ENCODE data around the gene ACSL3. TPM values are rescaled to one million over a fixed set of nuclear protein-coding genes. Genes with fewer than 3 reads are reported as not detected.

The ACSL3 gene
- total RNA-seq, 1 experiment from 2014 or later: 181 TPM

- H3K9me3 ChIP-seq: no peaks in the 10 kb centered on the region
- intact Hi-C loops (cut with micrococcal nuclease; ENCODE audit: unreplicated experiment): no loop called here
- no peaks in the 10 kb centered on the region for H3K36me3 ChIP-seq (ENCODE audit: control insufficient read depth, insufficient read depth, low read length)
- Mint-ChIP-seq H3K4me3 (ENCODE audit: unreplicated experiment) (no peak overlapping the region), H3K36me3 (ENCODE audit: insufficient read depth, unreplicated experiment) (peaks cover 51% of the 10 kb centered on the region), H3K4me1 (ENCODE audit: low read depth, unreplicated experiment) (peaks cover 16% of the 10 kb centered on the region), H3K27ac (ENCODE audit: unreplicated experiment) (no peak overlapping the region), H3K27me3 (ENCODE audit: insufficient read depth, unreplicated experiment) (no peaks in the 10 kb centered on the region), H3K9me3 (ENCODE audit: unreplicated experiment) (no peaks in the 10 kb centered on the region)
- H3K4me3 ChIP-seq (ENCODE audit: low read depth, low read length): no peak overlapping the region
- CTCF ChIA-PET: no interaction called here
- TF ChIP-seq CTCF (IDR thresholded peaks at IDR 0.05; ENCODE audit: insufficient read depth in 1 of 2, low read depth in 1 of 2, low read length in 1 of 2, severe bottlenecking in 1 of 2, unreplicated experiment in 1 of 2): no peak
- no TSS peak for BruUV-seq (replicated peaks)
- no peak for DNase-seq
- H3K4me1 ChIP-seq: peaks cover 18% of the 10 kb centered on the region
- H3K27me3 ChIP-seq (replicated peaks; ENCODE audit: control insufficient read depth, insufficient read depth, low read length): no peaks in the 10 kb centered on the region
- POLR2A ChIA-PET: no interaction called here
These were observed 86.0 kb downstream of the ACSL3 start for GRCh38 chr2:222946700-222947287.

GRCh38 chr2:222949073-222949472 lies 88.2 kb downstream of the ACSL3 start:
- intact Hi-C loops (cut with micrococcal nuclease; ENCODE audit: unreplicated experiment): no loop called here
- Histone ChIP-seq H3K9me3 (no peaks in the 10 kb centered on the region), H3K36me3 (ENCODE audit: control insufficient read depth, insufficient read depth, low read length) (no peaks in the 10 kb centered on the region), H3K27me3 (replicated peaks; ENCODE audit: control insufficient read depth, insufficient read depth, low read length) (no peaks in the 10 kb centered on the region), H3K4me3 (ENCODE audit: low read depth, low read length) (no peak overlapping the region), H3K4me1 (peaks cover 7% of the 10 kb centered on the region)
- Mint-ChIP-seq H3K36me3 (ENCODE audit: insufficient read depth, unreplicated experiment) (peaks cover 48% of the 10 kb centered on the region), H3K4me3 (ENCODE audit: unreplicated experiment) (no peak overlapping the region), H3K4me1 (ENCODE audit: low read depth, unreplicated experiment) (peaks cover 7% of the 10 kb centered on the region), H3K27ac (ENCODE audit: unreplicated experiment) (no peak overlapping the region), H3K27me3 (ENCODE audit: insufficient read depth, unreplicated experiment) (peaks cover 2% of the 10 kb centered on the region), H3K9me3 (ENCODE audit: unreplicated experiment) (peaks cover 9% of the 10 kb centered on the region)
- BruUV-seq (replicated peaks): no TSS peak
- no peak for DNase-seq
- ChIA-PET POLR2A (no interaction called here), CTCF (no interaction called here)
- no peak for TF ChIP-seq CTCF (IDR thresholded peaks at IDR 0.05; ENCODE audit: insufficient read depth in 1 of 2, low read depth in 1 of 2, low read length in 1 of 2, severe bottlenecking in 1 of 2, unreplicated experiment in 1 of 2)

- Mint-ChIP-seq H3K4me3 (ENCODE audit: unreplicated experiment) (no peak overlapping the region), H3K36me3 (ENCODE audit: insufficient read depth, unreplicated experiment) (peaks cover 45% of the 10 kb centered on the region), H3K27me3 (ENCODE audit: insufficient read depth, unreplicated experiment) (peaks cover 2% of the 10 kb centered on the region), H3K27ac (ENCODE audit: unreplicated experiment) (no peak overlapping the region), H3K4me1 (ENCODE audit: low read depth, unreplicated experiment) (no peaks in the 10 kb centered on the region), H3K9me3 (ENCODE audit: unreplicated experiment) (peaks cover 9% of the 10 kb centered on the region)
- no peaks in the 10 kb centered on the region for H3K36me3 ChIP-seq (ENCODE audit: control insufficient read depth, insufficient read depth, low read length)
- peaks cover 2% of the 10 kb centered on the region; the same call in 1 of the 2 replicates for H3K4me1 ChIP-seq
- no peaks in the 10 kb centered on the region for H3K9me3 ChIP-seq
- ChIA-PET POLR2A (no interaction called here), CTCF (no interaction called here)
- no TSS peak for BruUV-seq (replicated peaks)
- no peak for DNase-seq
- intact Hi-C loops (cut with micrococcal nuclease; ENCODE audit: unreplicated experiment): no loop called here
- no peak overlapping the region for H3K4me3 ChIP-seq (ENCODE audit: low read depth, low read length)
- H3K27me3 ChIP-seq (replicated peaks; ENCODE audit: control insufficient read depth, insufficient read depth, low read length): no peaks in the 10 kb centered on the region
- no peak for TF ChIP-seq CTCF (IDR thresholded peaks at IDR 0.05; ENCODE audit: insufficient read depth in 1 of 2, low read depth in 1 of 2, low read length in 1 of 2, severe bottlenecking in 1 of 2, unreplicated experiment in 1 of 2)
These were observed 89.0 kb downstream of the ACSL3 start for GRCh38 chr2:222949690-222950323.

All from Caco-2 (cell line).